DND-41 (cell line): ENCODE results near the gene CEP63.
A peak's percentile ranks its signal among the peaks of the same experiment; 100 is the strongest.

Source experiments
- ATAC-seq: fragments of 200-7000 bp; cut with Tn5 transposase; 3 replicates; pipeline ENCODE4 v1.9.1; 2021; ENCODE audit warnings: low read depth; ENCODE audit not compliant: insufficient read depth
- DNase-seq: peaks from one replicate; pipeline ENCODE4 v3.0.0-alpha.2; 2020
- H2AFZ ChIP-seq: 2 replicates; pipeline ENCODE4 v1.6.0; 2012; ENCODE audit warnings: low read depth, low read length
- H3K27ac ChIP-seq: 2 replicates; pipeline ENCODE4 v1.5.1; 2012; ENCODE audit warnings: low read length, inconsistent platforms
- H3K27me3 ChIP-seq: fragments of 200-600 bp; sonication (generic); 2 replicates; pipeline ENCODE4 v1.6.0; 2012; ENCODE audit warnings: low read length, mild to moderate bottlenecking, inconsistent platforms; ENCODE audit not compliant: insufficient read depth, poor library complexity
- H3K36me3 ChIP-seq: 2 replicates; pipeline ENCODE4 v1.5.1; 2012; ENCODE audit warnings: low read length, inconsistent platforms; ENCODE audit not compliant: insufficient read depth
- H3K4me1 ChIP-seq: 2 replicates; pipeline ENCODE4 v1.5.1; 2012; ENCODE audit warnings: mild to moderate bottlenecking, low read length; ENCODE audit not compliant: insufficient read depth
- H3K4me2 ChIP-seq: 2 replicates; pipeline ENCODE4 v1.6.0; 2012; ENCODE audit warnings: mild to moderate bottlenecking, moderate library complexity, low read length, inconsistent platforms; ENCODE audit not compliant: insufficient read depth
- H3K4me3 ChIP-seq, 2 experiments: fragments of 200-600 bp in 1 of 2; shearing (Covaris generic) in 1 of 2; 2 replicates each; pipeline ENCODE4 v1.5.1; 2012 to 2016; ENCODE audit warnings: inconsistent platforms in 2 of 2, low read length in 2 of 2, mild to moderate bottlenecking in 2 of 2, low read depth in 1 of 2, moderate library complexity in 1 of 2
- H3K79me2 ChIP-seq: 2 replicates; pipeline ENCODE4 v1.6.0; 2012; ENCODE audit warnings: low read length, inconsistent platforms; ENCODE audit not compliant: insufficient read depth
- H3K9ac ChIP-seq: 2 replicates; pipeline ENCODE4 v1.6.0; 2012; ENCODE audit warnings: low read depth, mild to moderate bottlenecking, inconsistent platforms, low read length, moderate library complexity
- H3K9me3 ChIP-seq: 2 replicates; pipeline ENCODE4 v1.5.1; 2012; ENCODE audit warnings: low read length, moderate library complexity, mild to moderate bottlenecking, inconsistent platforms; ENCODE audit not compliant: insufficient read depth, severe bottlenecking
- H4K20me1 ChIP-seq: 2 replicates; pipeline ENCODE4 v1.6.0; 2012; ENCODE audit warnings: low read length; ENCODE audit not compliant: insufficient read depth
- CTCF ChIP-seq: IDR thresholded peaks from 2 replicates; pipeline ENCODE4 v1.5.1; 2012; ENCODE audit warnings: borderline replicate concordance, low read length, moderate library complexity, mild to moderate bottlenecking; ENCODE audit not compliant: poor library complexity, severe bottlenecking; ENCODE audit errors: extremely low read depth
- EZH2 ChIP-seq: IDR thresholded peaks from 3 replicates; pipeline ENCODE4 v1.6.1; 2012; ENCODE audit warnings: borderline replicate concordance, low read depth, mild to moderate bottlenecking, moderate library complexity, low read length, inconsistent platforms; ENCODE audit not compliant: severe bottlenecking

The CEP63 gene

GRCh38 chr3:134598763-134599545, 113.1 kb downstream of the CEP63 start:
- Histone ChIP-seq H3K27ac (no peak overlapping the region), H4K20me1 (no peaks in the 10 kb centered on the region; the same call in 1 of the 2 replicates), H2AFZ (no peak overlapping the region), H3K4me3 (no peak overlapping the region), H3K9me3 (no peaks in the 10 kb centered on the region), H3K4me2 (no peak overlapping the region), H3K9ac (no peak overlapping the region), H3K27me3 (no peaks in the 10 kb centered on the region), H3K79me2 (no peaks in the 10 kb centered on the region), H3K36me3 (no peaks in the 10 kb centered on the region), H3K4me1 (peaks cover 4% of the 10 kb centered on the region; the same call in 1 of the 2 replicates)
- ATAC-seq (no peak), DNase-seq (no peak)
- TF ChIP-seq EZH2 = no peak
- no peak for TF ChIP-seq CTCF

GRCh38 chr3:134600206-134600605, 114.3 kb downstream of the CEP63 start:
- H3K27me3 ChIP-seq = no peaks in the 10 kb centered on the region
- H3K4me2 ChIP-seq = no peak overlapping the region
- DNase-seq (no peak), ATAC-seq (no peak)
- H3K27ac ChIP-seq = no peak overlapping the region
- H3K36me3 ChIP-seq = no peaks in the 10 kb centered on the region
- H2AFZ ChIP-seq = no peak overlapping the region
- H4K20me1 ChIP-seq = no peaks in the 10 kb centered on the region; the same call in 1 of the 2 replicates
- no peak overlapping the region for H3K9ac ChIP-seq
- TF ChIP-seq EZH2 (no peak), CTCF (no peak)
- H3K4me1 ChIP-seq = peaks cover 4% of the 10 kb centered on the region; the same call in 1 of the 2 replicates
- H3K9me3 ChIP-seq = no peaks in the 10 kb centered on the region
- H3K4me3 ChIP-seq = no peak overlapping the region
- no peaks in the 10 kb centered on the region for H3K79me2 ChIP-seq

- Histone ChIP-seq H3K36me3 (no peaks in the 10 kb centered on the region), H3K4me2 (peak overlapping the region; percentile 25; the same call in 1 of the 2 replicates), H3K4me1 (peaks cover 4% of the 10 kb centered on the region; the same call in 1 of the 2 replicates), H3K27ac (no peak overlapping the region), H2AFZ (no peak overlapping the region), H3K9ac (no peak overlapping the region), H3K9me3 (no peaks in the 10 kb centered on the region), H3K4me3 (no peak overlapping the region), H3K27me3 (no peaks in the 10 kb centered on the region), H3K79me2 (no peaks in the 10 kb centered on the region), H4K20me1 (no peaks in the 10 kb centered on the region; the same call in 1 of the 2 replicates)
- DNase-seq = peak; percentile 66
- ATAC-seq = peak; percentile 90
- TF ChIP-seq CTCF (peak; percentile 93), EZH2 (no peak)
Measured at GRCh38 chr3:134600685-134601463, 115.0 kb downstream of the CEP63 start.
